Mesothelial cell of epicardium (in vitro differentiated cells): ENCODE results near the gene CAPN15. TPM values are rescaled to one million over a fixed set of nuclear protein-coding genes. Genes with fewer than 3 reads are reported as not detected.
"Not testable (repeated sequence)": the region's sequence is repeated elsewhere in the genome, so short reads cannot be mapped to it uniquely, and the experiment has no call there.

Experiments
- DNase-seq, 2 experiments: peaks; one replicate each; pipeline ENCODE4 v3.0.0; 2021; ENCODE audit warnings: low spot score in 2 of 2; ENCODE audit not compliant: unreplicated experiment in 2 of 2
- H3K27ac Mint-ChIP-seq: 2 replicates; pipeline ENCODE4 v1.8.0; 2021; ENCODE audit warnings: mixed read lengths
- H3K27me3 Mint-ChIP-seq: 2 replicates; pipeline ENCODE4 v1.8.0; 2021; ENCODE audit warnings: low read depth, mixed read lengths
- H3K36me3 Mint-ChIP-seq: 2 replicates; pipeline ENCODE4 v1.8.0; 2021; ENCODE audit warnings: mixed read lengths
- H3K4me1 Mint-ChIP-seq: 2 replicates; pipeline ENCODE4 v1.8.0; 2021; ENCODE audit warnings: mixed read lengths
- H3K4me3 Mint-ChIP-seq: 2 replicates; pipeline ENCODE4 v1.8.0; 2021; ENCODE audit warnings: mild to moderate bottlenecking, moderate library complexity, mixed read lengths
- H3K9me3 Mint-ChIP-seq: 2 replicates; pipeline ENCODE4 v1.8.0; 2021; ENCODE audit warnings: mixed read lengths
- CTCF ChIP-seq: fragments of 200-600 bp; sonication (generic); IDR thresholded peaks from one replicate; pipeline ENCODE4 v1.5.0; 2021; ENCODE audit warnings: antibody characterized with exemption; ENCODE audit not compliant: unreplicated experiment
- total RNA-seq: library from RNA; stranded (reverse); gene quantifications from 3 replicates; pipeline ENCODE4 v1.2.1, GENCODE V29; 2021

The CAPN15 gene
- total RNA-seq, 1 donor from 2014 or later = 49.1 TPM

GRCh38 chr16:595094-595528, 67.6 kb downstream of the CAPN15 start:
- no peak overlapping the region for H3K4me3 Mint-ChIP-seq
- no peak for TF ChIP-seq CTCF
- H3K4me1 Mint-ChIP-seq = peaks cover 31% of the 10 kb centered on the region
- peaks cover 16% of the 10 kb centered on the region for H3K36me3 Mint-ChIP-seq
- no peaks in the 10 kb centered on the region for H3K9me3 Mint-ChIP-seq
- DNase-seq = no peak
- H3K27ac Mint-ChIP-seq = no peak overlapping the region
- no peaks in the 10 kb centered on the region for H3K27me3 Mint-ChIP-seq

- H3K9me3 Mint-ChIP-seq = no peaks in the 10 kb centered on the region
- peaks cover 23% of the 10 kb centered on the region for H3K4me1 Mint-ChIP-seq
- TF ChIP-seq CTCF = no peak
- H3K27ac Mint-ChIP-seq = no peak overlapping the region
- no peak for DNase-seq
- no peaks in the 10 kb centered on the region for H3K27me3 Mint-ChIP-seq
- peaks cover 16% of the 10 kb centered on the region for H3K36me3 Mint-ChIP-seq
- no peak overlapping the region for H3K4me3 Mint-ChIP-seq
Measured at GRCh38 chr16:595942-596735, 68.6 kb downstream of the CAPN15 start.

GRCh38 chr16:596736-597060, 69.2 kb downstream of the CAPN15 start:
- no peaks in the 10 kb centered on the region for H3K27me3 Mint-ChIP-seq
- H3K4me3 Mint-ChIP-seq = no peak overlapping the region
- DNase-seq = no peak
- no peak overlapping the region for H3K27ac Mint-ChIP-seq
- H3K36me3 Mint-ChIP-seq = peaks cover 16% of the 10 kb centered on the region
- no peaks in the 10 kb centered on the region for H3K9me3 Mint-ChIP-seq
- no peak for TF ChIP-seq CTCF
- H3K4me1 Mint-ChIP-seq = peaks cover 20% of the 10 kb centered on the region

- peaks cover 16% of the 10 kb centered on the region for H3K36me3 Mint-ChIP-seq
- peaks cover 12% of the 10 kb centered on the region for H3K4me1 Mint-ChIP-seq
- H3K27me3 Mint-ChIP-seq, H3K27ac Mint-ChIP-seq, DNase-seq, H3K9me3 Mint-ChIP-seq, H3K4me3 Mint-ChIP-seq: not testable (repeated sequence)
Measured at GRCh38 chr16:597655-598054, 70.1 kb downstream of the CAPN15 start.

- Mint-ChIP-seq H3K4me1 (peaks cover 1% of the 10 kb centered on the region), H3K4me3 (no peak overlapping the region), H3K9me3 (no peaks in the 10 kb centered on the region), H3K27me3 (no peaks in the 10 kb centered on the region), H3K27ac (no peak overlapping the region), H3K36me3 (peaks cover 24% of the 10 kb centered on the region)
- TF ChIP-seq CTCF = no peak
- no peak for DNase-seq
Measured at GRCh38 chr16:598823-599739, 71.6 kb downstream of the CAPN15 start.

- H3K4me3 Mint-ChIP-seq = no peak overlapping the region
- no peak overlapping the region for H3K27ac Mint-ChIP-seq
- TF ChIP-seq CTCF = no peak
- peaks cover 4% of the 10 kb centered on the region for H3K9me3 Mint-ChIP-seq
- H3K36me3 Mint-ChIP-seq = peaks cover 28% of the 10 kb centered on the region
- no peaks in the 10 kb centered on the region for H3K27me3 Mint-ChIP-seq
- DNase-seq = no peak
- no peaks in the 10 kb centered on the region for H3K4me1 Mint-ChIP-seq
Measured at GRCh38 chr16:600781-601180, 73.3 kb downstream of the CAPN15 start.
